ENCODE data around the gene WDFY3. TPM values are rescaled to one million over a fixed set of nuclear protein-coding genes. Genes with fewer than 3 reads are reported as not detected.
A peak's percentile ranks its signal among the peaks of the same experiment; 100 is the strongest.
"Not testable (repeated sequence)": the region's sequence is repeated elsewhere in the genome, so short reads cannot be mapped to it uniquely, and the experiment has no call there.

WDFY3 gene
- total RNA-seq, 4 donors from 2014 or later: 79.2 to 244 (median 119) TPM

GRCh38 chr4:84688605-84689004 is 277.9 kb downstream of the WDFY3 start:
- WGBS: 92% methylated on average over 5 of the region's 5 CpGs
- H3K36me3 ChIP-seq: peaks cover 77% of the 10 kb centered on the region
- TF ChIP-seq EP300 (IDR thresholded peaks at IDR 0.05): no peak
- no peak for TF ChIP-seq POLR2A (IDR thresholded peaks at IDR 0.05)

GRCh38 chr4:84685105-84685504 is 281.4 kb downstream of the WDFY3 start:
- H3K27ac ChIP-seq: no peak overlapping the region
- no peak overlapping the region for H3K4me3 ChIP-seq
- 73% methylated on average over 1 of the region's 1 CpG for WGBS
- no peaks in the 10 kb centered on the region for H3K27me3 ChIP-seq
- peaks cover 74% of the 10 kb centered on the region for H3K36me3 ChIP-seq
- DNase-seq (ENCODE audit: low spot score in 2 of 2): no peak
- no peaks in the 10 kb centered on the region for H3K9me3 ChIP-seq
- TF ChIP-seq CTCF (IDR thresholded peaks at IDR 0.05) (no peak), POLR2AphosphoS5 (IDR thresholded peaks at IDR 0.05) (no peak), POLR2A (IDR thresholded peaks at IDR 0.05) (no peak), EP300 (IDR thresholded peaks at IDR 0.05) (no peak)
- H3K4me1 ChIP-seq: peaks cover 10% of the 10 kb centered on the region

More at GRCh38 chr4:84688605-84689004, 277.9 kb downstream of the WDFY3 start:
- Histone ChIP-seq H3K27ac (no peak overlapping the region), H3K9me3 (no peaks in the 10 kb centered on the region), H3K27me3 (no peaks in the 10 kb centered on the region), H3K4me1 (peaks cover 12% of the 10 kb centered on the region), H3K4me3 (no peak overlapping the region)
- no peak for DNase-seq (ENCODE audit: low spot score in 2 of 2)

- Histone ChIP-seq H3K36me3 (peaks cover 75% of the 10 kb centered on the region), H3K27ac (no peak overlapping the region), H3K27me3 (no peaks in the 10 kb centered on the region), H3K4me1 (peaks cover 10% of the 10 kb centered on the region), H3K4me3 (no peak overlapping the region), H3K9me3 (no peaks in the 10 kb centered on the region)
- TF ChIP-seq EP300 (IDR thresholded peaks at IDR 0.05) (no peak), POLR2AphosphoS5 (IDR thresholded peaks at IDR 0.05) (no peak), CTCF (IDR thresholded peaks at IDR 0.05) (no peak), POLR2A (IDR thresholded peaks at IDR 0.05) (no peak)
- 85% methylated on average over 3 of the region's 3 CpGs for WGBS
- DNase-seq (ENCODE audit: low spot score in 2 of 2): no peak
Measured at GRCh38 chr4:84684361-84684760, 282.1 kb downstream of the WDFY3 start.

GRCh38 chr4:84683064-84683850 is 283.2 kb downstream of the WDFY3 start:
- no peaks in the 10 kb centered on the region for H3K9me3 ChIP-seq
- no peaks in the 10 kb centered on the region for H3K27me3 ChIP-seq
- WGBS: 69% methylated on average over 7 of the region's 7 CpGs
- H3K4me1 ChIP-seq: peaks cover 10% of the 10 kb centered on the region
- no peak overlapping the region for H3K4me3 ChIP-seq
- TF ChIP-seq POLR2AphosphoS5 (IDR thresholded peaks at IDR 0.05) (no peak), POLR2A (IDR thresholded peaks at IDR 0.05) (no peak), EP300 (IDR thresholded peaks at IDR 0.05) (no peak), CTCF (IDR thresholded peaks at IDR 0.05) (no peak)
- peak overlapping the region; percentile 61 for H3K27ac ChIP-seq
- no peak for DNase-seq (ENCODE audit: low spot score in 2 of 2)
- peaks cover 74% of the 10 kb centered on the region for H3K36me3 ChIP-seq

- H3K4me1 ChIP-seq; H3K9me3 ChIP-seq; DNase-seq (ENCODE audit: low spot score in 2 of 2); H3K4me3 ChIP-seq; H3K27me3 ChIP-seq: not testable (repeated sequence)
- H3K27ac ChIP-seq: peak overlapping the region; percentile 61
- peaks cover 73% of the 10 kb centered on the region for H3K36me3 ChIP-seq
- WGBS: 80% methylated on average over 4 of the region's 4 CpGs
Measured at GRCh38 chr4:84682661-84683060, 283.8 kb downstream of the WDFY3 start.

GRCh38 chr4:84681486-84682274 is 284.8 kb downstream of the WDFY3 start:
- Histone ChIP-seq H3K4me3 (no peak overlapping the region), H3K4me1 (peaks cover 10% of the 10 kb centered on the region), H3K27ac (no peak overlapping the region), H3K9me3 (no peaks in the 10 kb centered on the region), H3K36me3 (peaks cover 77% of the 10 kb centered on the region), H3K27me3 (no peaks in the 10 kb centered on the region)
- 85% methylated on average over 2 of the region's 2 CpGs for WGBS
- DNase-seq (ENCODE audit: low spot score in 2 of 2): no peak
- TF ChIP-seq POLR2A (IDR thresholded peaks at IDR 0.05): no peak
- no peak for TF ChIP-seq POLR2AphosphoS5 (IDR thresholded peaks at IDR 0.05)
- no peak for TF ChIP-seq EP300 (IDR thresholded peaks at IDR 0.05)
- TF ChIP-seq CTCF (IDR thresholded peaks at IDR 0.05): no peak

All from suprapubic skin (tissue), 4 donors.